ENCODE data around the gene PAM. TPM values are rescaled to one million over a fixed set of nuclear protein-coding genes. Genes with fewer than 3 reads are reported as not detected.
A peak's percentile ranks its signal among the peaks of the same experiment; 100 is the strongest.

The PAM gene
- total and polyA plus RNA-seq, 2 of the 13 experiments (the other 11 are each of a cell fraction or from before 2014, with no cell fraction given): 20.2 to 79.1 TPM

- TF ChIP-seq ZFYVE20 (CRISPR knock-in tag; IDR thresholded peaks at IDR 0.05; ENCODE audit: borderline replicate concordance, low read depth) (no peak), NFRKB (IDR thresholded peaks at IDR 0.05) (no peak), AHR (CRISPR knock-in tag; IDR thresholded peaks at IDR 0.05) (no peak), ETS1 (CRISPR knock-in tag; IDR thresholded peaks at IDR 0.05) (no peak), ZNF33B (CRISPR knock-in tag; IDR thresholded peaks at IDR 0.05) (peak; percentile 71; the same call in 1 of the 2 replicates), PRDM4 (CRISPR knock-in tag; IDR thresholded peaks at IDR 0.05; ENCODE audit: borderline replicate concordance) (no peak), ZBED4 (CRISPR knock-in tag; IDR thresholded peaks at IDR 0.05; ENCODE audit: borderline replicate concordance) (no peak), RORA (CRISPR knock-in tag; IDR thresholded peaks at IDR 0.05) (no peak), KIAA2018 (CRISPR knock-in tag; IDR thresholded peaks at IDR 0.05; ENCODE audit: borderline replicate concordance) (no peak), KDM5B (CRISPR knock-in tag; IDR thresholded peaks at IDR 0.05; ENCODE audit: borderline replicate concordance) (peak; percentile 45), KDM2A (CRISPR knock-in tag; IDR thresholded peaks at IDR 0.05; ENCODE audit: borderline replicate concordance, low read depth) (peak; percentile 29; the same call in 1 of the 2 replicates)
Measured at GRCh38 chr5:102754767-102755431, at the start of gene PAM (continued).
